ENCODE measurements around the gene CDYL2.

DNA sequence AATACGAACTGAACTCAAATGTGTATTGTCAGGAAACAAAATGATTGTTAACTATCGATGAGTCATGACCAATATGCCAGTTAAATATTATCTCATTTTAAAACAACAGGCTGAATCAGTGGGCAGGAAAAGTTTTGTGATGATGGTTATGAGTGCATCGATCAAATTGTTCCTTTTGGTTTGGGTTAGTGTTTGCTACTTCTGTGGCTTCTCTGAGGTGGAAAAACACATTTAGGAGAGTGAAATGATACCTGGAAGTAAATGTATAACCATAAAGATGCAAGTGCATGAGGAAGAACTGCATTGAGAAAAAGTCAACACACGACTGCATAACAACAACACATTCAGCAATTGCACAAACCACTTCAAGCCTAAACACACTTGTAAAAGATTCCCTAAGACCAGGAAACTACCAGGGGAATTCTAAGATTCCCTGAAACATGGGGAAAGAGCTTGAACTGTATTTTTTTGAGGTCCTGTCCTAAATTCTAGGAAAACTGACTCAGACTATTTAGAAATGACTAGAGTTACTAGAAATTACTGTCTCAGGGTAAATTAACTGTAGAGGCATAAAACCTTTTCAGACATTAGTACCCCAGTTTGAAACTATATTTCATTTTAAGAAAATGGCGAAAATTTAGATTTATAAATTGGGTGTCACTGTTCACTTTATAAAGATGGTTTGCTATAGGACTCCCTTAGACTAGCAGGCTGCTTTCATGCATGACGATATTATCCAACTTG is 44.8 kb downstream of the CDYL2 start:
- TF ChIP-seq EZH2 (IDR thresholded peaks at IDR 0.05; ENCODE audit: insufficient read depth, poor library complexity, severe bottlenecking) (no peak), EZH2phosphoT487 (IDR thresholded peaks at IDR 0.05; ENCODE audit: insufficient read depth, low read depth) (no peak)
